Vagina (tissue), 2 donors: ENCODE results near the gene JAM3.

Experiments used
- POLR2AphosphoS5 ChIP-seq, 2 donors: sonication (generic); formaldehyde crosslinking; IDR thresholded peaks; one replicate each; pipeline ENCODE4 v1.9.0; 2017; ENCODE audit warnings: antibody characterized with exemption in 2 of 2, mild to moderate bottlenecking in 2 of 2, low read depth in 1 of 2; ENCODE audit not compliant: insufficient read depth in 1 of 2
- TF ChIP-seq, protein P1 (sequence below), 3 experiments: fragments of 450-650 bp in 2 of 3; fragments of 200-600 bp in 1 of 3; sonication (generic) in 1 of 3; IDR thresholded peaks; one replicate each; pipeline ENCODE4 v1.5.1; 2017 to 2019; ENCODE audit warnings: antibody characterized with exemption in 3 of 3, mild to moderate bottlenecking in 2 of 3, moderate library complexity in 2 of 3

DNA sequence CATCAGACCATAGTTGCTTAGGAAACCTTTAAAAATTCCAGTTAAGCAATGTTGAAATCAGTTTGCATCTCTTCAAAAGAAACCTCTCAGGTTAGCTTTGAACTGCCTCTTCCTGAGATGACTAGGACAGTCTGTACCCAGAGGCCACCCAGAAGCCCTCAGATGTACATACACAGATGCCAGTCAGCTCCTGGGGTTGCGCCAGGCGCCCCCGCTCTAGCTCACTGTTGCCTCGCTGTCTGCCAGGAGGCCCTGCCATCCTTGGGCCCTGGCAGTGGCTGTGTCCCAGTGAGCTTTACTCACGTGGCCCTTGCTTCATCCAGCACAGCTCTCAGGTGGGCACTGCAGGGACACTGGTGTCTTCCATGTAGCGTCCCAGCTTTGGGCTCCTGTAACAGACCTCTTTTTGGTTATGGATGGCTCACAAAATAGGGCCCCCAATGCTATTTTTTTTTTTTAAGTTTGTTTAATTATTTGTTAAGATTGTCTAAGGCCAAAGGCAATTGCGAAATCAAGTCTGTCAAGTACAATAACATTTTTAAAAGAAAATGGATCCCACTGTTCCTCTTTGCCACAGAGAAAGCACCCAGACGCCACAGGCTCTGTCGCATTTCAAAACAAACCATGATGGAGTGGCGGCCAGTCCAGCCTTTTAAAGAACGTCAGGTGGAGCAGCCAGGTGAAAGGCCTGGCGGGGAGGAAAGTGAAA lies 81.5 kb downstream of the JAM3 start:
- TF ChIP-seq, protein P1, sequence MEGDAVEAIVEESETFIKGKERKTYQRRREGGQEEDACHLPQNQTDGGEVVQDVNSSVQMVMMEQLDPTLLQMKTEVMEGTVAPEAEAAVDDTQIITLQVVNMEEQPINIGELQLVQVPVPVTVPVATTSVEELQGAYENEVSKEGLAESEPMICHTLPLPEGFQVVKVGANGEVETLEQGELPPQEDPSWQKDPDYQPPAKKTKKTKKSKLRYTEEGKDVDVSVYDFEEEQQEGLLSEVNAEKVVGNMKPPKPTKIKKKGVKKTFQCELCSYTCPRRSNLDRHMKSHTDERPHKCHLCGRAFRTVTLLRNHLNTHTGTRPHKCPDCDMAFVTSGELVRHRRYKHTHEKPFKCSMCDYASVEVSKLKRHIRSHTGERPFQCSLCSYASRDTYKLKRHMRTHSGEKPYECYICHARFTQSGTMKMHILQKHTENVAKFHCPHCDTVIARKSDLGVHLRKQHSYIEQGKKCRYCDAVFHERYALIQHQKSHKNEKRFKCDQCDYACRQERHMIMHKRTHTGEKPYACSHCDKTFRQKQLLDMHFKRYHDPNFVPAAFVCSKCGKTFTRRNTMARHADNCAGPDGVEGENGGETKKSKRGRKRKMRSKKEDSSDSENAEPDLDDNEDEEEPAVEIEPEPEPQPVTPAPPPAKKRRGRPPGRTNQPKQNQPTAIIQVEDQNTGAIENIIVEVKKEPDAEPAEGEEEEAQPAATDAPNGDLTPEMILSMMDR (IDR thresholded peaks at IDR 0.05) = no peak
- TF ChIP-seq POLR2AphosphoS5 (IDR thresholded peaks at IDR 0.05; ENCODE audit: insufficient read depth in 1 of 2, low read depth in 1 of 2) = no peak
